Kidney tubule cell (primary cell): Measurements from ENCODE around the gene REXO1.
A peak's percentile ranks its signal among the peaks of the same experiment; 100 is the strongest.

Source experiments
- DNase-seq: peaks from one replicate; pipeline ENCODE4 v3.0.0-alpha.2; 2018; ENCODE audit warnings: low spot score

REXO1 gene

DNA sequence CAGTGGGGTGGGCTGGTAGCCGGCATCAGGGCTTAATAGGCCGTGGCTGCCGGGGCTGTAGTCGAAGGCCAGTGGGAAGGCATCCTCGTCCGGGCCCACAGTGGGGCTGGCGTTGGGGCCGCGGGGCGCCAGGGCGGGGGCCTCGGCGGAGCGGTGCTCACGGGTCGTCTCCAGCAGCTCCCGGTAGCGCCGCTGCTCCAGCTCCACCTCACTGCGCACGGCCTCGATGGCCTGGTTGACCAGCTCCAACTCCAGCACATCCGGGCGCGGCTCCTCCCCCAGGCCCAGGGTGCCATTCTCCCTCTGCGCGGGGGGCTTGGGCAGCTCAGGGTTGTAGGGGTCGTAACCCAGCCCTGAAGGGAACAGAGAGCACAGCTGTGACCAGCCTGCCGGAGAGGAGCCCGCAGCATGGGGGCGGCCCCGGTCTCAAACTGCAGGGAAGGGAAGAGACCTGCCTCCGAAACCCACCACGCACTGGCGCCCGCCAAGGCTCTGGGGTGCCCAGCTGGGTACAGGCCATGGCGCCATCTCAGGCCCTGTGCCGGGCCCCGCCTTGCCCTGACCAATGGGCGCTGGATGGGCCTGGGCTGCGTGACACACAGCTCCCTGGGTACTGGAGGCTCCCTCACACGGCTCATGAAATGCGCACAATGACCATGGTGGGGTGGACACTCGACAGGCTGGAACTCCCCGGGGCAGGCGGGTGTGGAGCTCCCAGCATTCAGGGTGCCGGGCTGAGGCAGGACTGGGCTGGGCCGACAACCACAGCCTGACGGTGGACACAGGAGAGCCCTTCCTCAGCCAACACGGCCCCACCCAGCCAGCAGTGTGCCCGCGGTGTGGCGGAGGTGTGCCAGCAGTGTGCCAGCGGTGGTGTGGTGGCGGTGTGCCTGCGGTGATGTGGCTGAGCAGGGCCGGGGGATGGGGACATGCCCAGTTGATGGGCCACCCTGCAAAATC, 19.7 kb downstream of the REXO1 start:
- DNase-seq, result no peak

DNA sequence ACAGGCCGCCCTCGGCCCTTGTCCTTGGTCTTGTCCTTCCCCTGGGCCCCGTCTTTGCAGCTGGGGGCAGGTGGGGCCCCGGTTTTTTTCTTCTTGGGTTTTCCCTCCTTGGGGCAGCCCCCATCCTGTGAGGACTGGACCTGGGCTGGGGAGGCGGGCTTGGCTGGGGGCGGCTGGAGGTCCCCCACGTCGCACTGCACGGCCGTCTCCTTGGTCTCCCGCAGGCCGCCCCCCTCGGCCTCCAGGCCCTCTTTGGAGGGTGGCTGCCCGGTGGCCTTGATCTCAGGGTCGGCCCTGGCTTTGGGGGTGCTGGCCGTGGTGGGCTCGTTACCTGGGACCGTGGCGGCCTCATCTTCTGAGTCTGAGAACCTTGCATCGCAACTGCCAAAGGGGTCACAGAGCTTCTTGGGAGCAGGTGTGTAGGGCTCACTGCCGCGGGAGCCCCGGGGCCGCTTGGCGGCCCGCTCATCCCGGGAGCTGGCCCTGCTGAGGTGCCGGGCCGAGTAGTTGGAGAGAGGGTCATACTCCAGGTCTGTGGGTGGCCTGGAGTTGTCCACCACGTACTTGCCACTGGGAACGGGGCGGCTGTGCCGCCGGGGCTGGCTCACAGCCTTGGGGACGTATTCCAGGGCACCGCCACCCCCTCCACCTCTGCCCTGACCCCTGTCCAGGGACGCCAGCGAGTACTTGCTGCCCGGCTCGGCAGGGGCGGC, 20.6 kb downstream of the REXO1 start:
- no peak for DNase-seq

DNA sequence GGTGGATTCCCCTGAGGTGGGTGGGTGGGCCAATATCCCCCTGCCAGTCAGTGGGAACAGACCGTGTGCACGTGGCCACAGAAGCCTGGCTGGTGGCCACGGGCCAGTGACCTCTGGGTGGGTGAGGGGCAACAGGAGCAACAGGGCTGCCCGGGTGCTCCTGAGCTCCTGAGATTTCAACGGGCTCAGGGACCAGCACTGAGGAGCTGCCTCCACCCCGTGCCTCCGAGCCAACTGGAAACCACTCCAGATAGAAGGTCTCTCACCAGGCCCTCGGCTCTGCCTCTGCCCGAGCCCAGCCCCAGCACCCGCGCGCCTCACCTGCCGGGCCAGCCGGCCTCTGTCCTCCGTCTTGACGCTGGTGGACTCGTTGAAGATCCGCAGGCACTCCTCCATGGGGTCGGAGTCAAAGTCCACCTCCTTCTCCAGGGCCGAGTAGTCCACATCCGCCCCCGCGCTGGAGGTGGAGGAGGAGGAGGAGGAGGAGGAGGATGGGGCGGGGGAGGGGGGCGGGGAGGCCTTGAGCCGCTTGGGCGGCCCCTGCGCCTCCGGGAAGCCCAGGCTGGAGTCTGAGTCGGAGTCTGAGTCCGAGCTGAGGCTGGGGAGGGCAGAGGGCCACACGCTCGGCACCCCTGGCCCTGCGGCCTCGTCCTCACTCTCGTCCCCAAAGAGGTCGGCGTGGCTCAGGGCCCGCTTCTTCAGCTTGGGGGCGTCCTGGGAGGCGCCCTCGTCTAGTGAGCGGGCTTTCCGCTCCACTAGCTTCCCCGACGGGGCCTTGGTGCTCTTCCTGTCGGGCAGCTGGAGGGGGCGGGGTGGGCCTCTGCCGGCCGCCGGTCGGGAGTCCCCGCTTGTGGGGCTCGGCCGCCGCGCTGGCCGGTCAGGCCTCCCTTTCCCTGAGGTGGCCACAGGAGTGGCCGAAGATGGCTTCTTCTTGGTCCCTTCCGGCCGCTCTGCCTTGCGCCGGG, 21.4 kb downstream of the REXO1 start:
- DNase-seq, result peak; percentile 68

GRCh38 chr19:1825909-1826556, 22.2 kb downstream of the REXO1 start:
- peak; percentile 72 for DNase-seq

GRCh38 chr19:1824252-1824622, 24.0 kb downstream of the REXO1 start:
- DNase-seq, result no peak

DNA sequence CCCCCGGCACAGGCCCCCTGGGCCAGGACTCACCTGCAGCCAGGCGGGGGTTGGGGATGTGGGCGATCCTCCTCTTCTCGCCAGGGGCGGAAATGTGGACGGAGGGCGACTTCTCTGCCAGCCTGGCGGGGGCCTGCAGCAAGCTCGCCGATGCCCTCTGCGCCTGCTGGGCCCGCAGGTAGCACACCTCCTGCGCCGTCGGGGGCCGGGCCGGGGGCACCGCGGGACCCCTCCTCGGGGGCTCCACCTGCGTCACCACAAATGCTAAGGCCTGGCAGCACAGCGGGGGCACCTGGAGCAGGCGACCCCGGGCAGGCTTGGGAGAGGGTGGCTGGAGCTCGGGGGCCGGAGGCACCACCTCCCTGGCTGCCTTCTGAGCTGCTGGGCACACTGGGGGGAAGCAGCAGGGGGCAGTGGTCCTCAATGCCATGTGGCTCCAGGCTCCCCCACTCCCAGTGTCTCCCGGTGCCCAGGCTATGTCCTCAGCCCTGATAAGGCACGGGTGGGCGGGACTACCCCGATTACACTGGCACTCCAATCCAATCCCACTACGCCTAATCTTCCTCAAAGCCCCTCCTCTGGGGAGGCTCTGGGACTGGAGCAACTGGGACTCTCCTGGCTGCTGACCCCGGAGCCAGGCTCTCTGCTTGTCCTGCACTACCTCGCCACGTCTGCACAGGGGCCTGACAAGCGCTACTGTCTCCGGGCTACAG, 24.6 kb downstream of the REXO1 start:
- DNase-seq, result no peak

GRCh38 chr19:1823020-1823419, 25.3 kb downstream of the REXO1 start:
- DNase-seq, result no peak

GRCh38 chr19:1822210-1822609, 26.1 kb downstream of the REXO1 start:
- DNase-seq, result no peak

DNA sequence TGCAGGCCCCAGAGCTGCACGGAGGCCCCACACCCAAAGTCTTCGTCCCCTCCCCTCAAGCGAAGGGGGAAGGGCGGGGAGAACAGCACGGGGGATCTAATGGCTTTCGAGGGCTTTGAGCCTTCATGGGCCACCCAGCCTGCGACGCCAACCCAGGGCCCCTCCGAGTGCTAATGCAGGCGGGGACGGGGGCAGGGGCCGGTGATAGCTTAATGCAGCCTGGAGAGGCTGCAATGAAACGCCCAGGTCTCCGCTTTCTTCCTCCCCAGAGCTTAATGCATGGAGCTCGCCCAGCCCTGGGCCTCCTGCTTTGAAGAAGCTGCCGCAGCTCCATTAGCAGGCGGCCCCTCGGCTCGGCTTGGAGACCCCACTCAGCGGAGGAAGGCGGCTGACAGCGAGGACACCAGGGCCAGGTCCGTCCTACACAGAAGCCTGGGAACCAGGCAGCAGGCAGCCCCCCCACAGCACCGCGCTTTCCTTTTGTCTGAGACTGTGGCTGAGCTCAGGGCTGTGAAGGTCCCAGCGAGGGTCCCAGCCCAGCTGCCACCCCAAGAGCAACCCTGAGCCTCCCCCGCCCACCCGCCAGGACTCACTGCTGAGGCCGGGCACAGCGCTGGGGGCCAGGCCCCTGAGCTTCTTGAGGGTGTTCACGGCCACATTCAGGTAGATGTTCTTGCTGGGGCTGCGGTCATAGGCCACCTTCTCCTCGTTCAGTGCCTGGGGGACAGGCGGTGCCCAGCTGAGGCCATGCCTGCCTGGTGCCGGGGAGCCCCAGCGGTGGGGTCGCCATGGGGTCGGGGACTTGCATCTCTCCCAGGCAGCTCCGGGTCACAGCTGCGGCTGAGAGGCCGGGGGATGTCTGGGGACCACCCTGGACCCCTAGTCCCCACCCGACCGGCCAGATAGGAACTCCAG, 28.7 kb downstream of the REXO1 start:
- no peak for DNase-seq

DNA sequence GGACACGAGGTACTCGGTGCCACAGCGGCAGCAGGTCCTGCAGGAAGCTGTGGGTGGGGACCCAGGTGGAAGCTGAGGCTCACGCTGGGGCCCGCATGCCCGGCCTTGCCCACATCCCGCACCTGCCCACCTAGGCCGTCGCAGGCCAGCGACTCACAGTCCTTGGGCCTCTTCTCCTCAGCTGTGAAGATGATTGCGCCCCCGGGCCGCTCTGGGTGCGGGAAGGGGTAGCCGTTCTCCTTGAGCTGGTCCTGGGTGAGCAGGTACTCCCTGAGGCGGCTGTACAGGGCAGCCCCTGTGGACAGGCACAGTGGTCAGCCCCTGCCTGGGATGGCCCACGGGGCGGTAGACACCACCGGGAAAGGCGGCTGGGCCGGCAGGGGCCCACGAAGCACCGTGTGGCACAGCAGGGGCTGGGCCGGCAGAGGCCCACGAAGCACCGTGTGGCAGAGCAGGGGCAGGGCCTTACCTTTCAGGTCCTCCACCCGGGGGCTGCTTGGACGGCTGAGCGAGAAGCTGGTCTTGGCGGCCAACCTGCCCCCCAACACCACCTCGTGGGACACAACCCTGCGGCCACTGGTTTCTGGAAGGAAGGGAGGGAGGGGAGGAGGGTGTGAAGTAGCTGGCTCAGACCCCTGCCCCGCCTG, 29.6 kb downstream of the REXO1 start:
- no peak for DNase-seq

GRCh38 chr19:1817553-1818179, 30.6 kb downstream of the REXO1 start:
- no peak for DNase-seq

- no peak for DNase-seq
Observed at GRCh38 chr19:1816530-1817298, 31.6 kb downstream of the REXO1 start.

GRCh38 chr19:1815605-1816529, 32.4 kb downstream of the REXO1 start:
- DNase-seq, result no peak

DNA sequence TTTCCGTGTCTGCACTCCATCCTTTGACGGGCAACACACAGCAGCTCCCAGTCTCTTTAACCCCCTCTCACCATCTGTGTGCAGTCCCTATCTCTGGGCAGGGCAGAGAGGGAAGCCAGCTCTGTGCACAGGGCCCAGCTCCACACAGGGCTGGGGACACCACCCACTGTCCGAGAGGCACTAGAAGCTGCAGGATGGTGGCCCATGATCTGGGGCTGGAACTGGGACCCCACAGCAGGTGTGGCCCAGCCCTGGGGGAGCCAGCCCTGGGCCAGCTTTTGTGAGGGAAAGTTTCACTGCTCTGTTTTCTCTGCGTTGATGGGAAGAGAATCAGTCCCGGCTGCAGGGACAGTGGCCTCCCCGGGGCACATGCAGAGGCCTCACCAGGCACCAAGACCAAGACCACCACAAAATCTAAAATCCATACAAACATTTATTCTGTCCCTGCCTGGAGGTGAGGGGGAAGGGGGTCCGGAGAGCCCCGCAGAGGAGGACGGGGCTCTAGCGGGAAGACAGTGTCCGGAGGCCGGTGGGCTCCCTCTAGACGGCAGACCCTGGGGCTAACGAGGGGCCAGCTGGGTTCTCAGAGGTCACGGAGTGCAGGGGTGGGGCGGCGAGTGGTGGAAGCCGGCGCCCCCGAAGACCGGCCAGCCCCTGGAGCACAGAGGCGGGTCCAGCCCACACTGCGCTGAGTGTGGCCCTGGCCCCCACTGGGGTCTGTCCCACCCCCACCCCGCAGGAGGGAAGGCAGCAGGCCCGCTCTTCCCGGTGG, 33.3 kb downstream of the REXO1 start:
- DNase-seq, result no peak

DNA sequence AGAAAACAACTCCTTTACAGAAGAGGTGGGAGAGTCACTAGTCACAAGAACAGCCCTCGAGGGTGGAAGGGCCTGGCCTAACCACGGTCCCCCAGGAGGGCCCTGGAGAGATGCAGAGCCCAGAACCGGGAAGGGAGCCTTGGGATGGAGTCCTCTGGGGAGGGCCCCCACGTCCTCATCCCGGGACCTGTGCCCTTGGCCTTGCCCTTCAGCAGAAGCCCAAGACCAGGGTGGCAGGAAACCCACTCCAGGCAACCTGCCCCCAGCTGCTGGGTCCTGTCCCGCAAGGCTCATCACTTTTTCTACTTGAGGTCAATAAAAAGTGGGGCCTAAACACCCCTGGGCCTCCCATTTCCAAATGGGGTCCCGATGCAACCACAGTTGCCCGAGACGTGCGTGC, 33.9 kb downstream of the REXO1 start:
- no peak for DNase-seq
